ENCODE data around the gene PROM1. TPM values are rescaled to one million over a fixed set of nuclear protein-coding genes. Genes with fewer than 3 reads are reported as not detected.

PROM1 gene
- total RNA-seq, 1 experiment from 2014 or later = not detected

DNA sequence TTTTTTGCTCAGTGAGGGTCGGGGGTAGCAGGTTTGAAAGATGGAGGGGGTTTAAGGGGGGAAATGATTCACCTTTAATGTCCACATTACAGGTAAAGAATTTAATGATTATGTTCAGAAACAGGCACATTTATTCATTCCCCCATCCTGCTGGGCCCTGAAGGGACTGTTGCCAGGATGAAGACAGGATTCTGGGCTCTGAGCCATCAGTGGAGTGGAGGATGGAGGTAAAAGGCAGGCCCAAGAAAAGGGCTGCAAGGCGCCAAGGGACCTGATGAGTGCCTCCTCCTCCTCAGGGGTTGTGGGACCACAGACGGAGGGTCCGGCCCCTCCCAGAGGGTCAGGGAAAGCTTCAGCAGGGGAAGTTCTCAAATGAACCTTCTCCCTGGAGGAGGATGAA, 40.4 kb upstream of the PROM1 start:
- no peaks in the 10 kb centered on the region for H3K36me3 ChIP-seq (ENCODE audit: low read depth, low read length)
- no peaks in the 10 kb centered on the region for H4K20me1 ChIP-seq (ENCODE audit: low read length)
- H3K9me2 ChIP-seq (replicated peaks; ENCODE audit: low read length) = no peaks in the 10 kb centered on the region
- DNase-seq = no peak
- H3F3A ChIP-seq (ENCODE audit: low read length, unreplicated experiment) = no peaks in the 10 kb centered on the region
- TF ChIP-seq EZH2 (IDR thresholded peaks at IDR 0.05; ENCODE audit: low read length, unreplicated experiment) (no peak), EZH2phosphoT487 (IDR thresholded peaks at IDR 0.05; ENCODE audit: borderline replicate concordance, low read length) (no peak)
- TF ChIP-seq, protein P1, sequence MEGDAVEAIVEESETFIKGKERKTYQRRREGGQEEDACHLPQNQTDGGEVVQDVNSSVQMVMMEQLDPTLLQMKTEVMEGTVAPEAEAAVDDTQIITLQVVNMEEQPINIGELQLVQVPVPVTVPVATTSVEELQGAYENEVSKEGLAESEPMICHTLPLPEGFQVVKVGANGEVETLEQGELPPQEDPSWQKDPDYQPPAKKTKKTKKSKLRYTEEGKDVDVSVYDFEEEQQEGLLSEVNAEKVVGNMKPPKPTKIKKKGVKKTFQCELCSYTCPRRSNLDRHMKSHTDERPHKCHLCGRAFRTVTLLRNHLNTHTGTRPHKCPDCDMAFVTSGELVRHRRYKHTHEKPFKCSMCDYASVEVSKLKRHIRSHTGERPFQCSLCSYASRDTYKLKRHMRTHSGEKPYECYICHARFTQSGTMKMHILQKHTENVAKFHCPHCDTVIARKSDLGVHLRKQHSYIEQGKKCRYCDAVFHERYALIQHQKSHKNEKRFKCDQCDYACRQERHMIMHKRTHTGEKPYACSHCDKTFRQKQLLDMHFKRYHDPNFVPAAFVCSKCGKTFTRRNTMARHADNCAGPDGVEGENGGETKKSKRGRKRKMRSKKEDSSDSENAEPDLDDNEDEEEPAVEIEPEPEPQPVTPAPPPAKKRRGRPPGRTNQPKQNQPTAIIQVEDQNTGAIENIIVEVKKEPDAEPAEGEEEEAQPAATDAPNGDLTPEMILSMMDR (conservative IDR thresholded peaks at IDR 0.05; ENCODE audit: low read depth, low read length) = no peak
- H3K9ac ChIP-seq (ENCODE audit: low read length) = no peak overlapping the region
- H3K27me3 ChIP-seq (ENCODE audit: low read length) = no peaks in the 10 kb centered on the region
- no peak overlapping the region for H2AFZ ChIP-seq (ENCODE audit: low read length)
- BruUV-seq (replicated peaks) = no TSS peak
- no peaks in the 10 kb centered on the region for H3K9me3 ChIP-seq (ENCODE audit: low read length)
- ChIA-PET POLR2A (ENCODE audit: unreplicated experiment) (no interaction called here), CTCF (no interaction called here)
- H3K4me1 ChIP-seq (ENCODE audit: insufficient read depth, low read length) = no peaks in the 10 kb centered on the region
- ATAC-seq = no peak
- intact Hi-C loops (cut with micrococcal nuclease) = no loop called here
- H3K27ac ChIP-seq (ENCODE audit: low read length) = no peak overlapping the region
- no peak overlapping the region for H3K4me3 ChIP-seq (ENCODE audit: low read length)
- H3K79me2 ChIP-seq (ENCODE audit: low read length) = no peaks in the 10 kb centered on the region
- no peak overlapping the region for H3K4me2 ChIP-seq (ENCODE audit: low read length)

DNA sequence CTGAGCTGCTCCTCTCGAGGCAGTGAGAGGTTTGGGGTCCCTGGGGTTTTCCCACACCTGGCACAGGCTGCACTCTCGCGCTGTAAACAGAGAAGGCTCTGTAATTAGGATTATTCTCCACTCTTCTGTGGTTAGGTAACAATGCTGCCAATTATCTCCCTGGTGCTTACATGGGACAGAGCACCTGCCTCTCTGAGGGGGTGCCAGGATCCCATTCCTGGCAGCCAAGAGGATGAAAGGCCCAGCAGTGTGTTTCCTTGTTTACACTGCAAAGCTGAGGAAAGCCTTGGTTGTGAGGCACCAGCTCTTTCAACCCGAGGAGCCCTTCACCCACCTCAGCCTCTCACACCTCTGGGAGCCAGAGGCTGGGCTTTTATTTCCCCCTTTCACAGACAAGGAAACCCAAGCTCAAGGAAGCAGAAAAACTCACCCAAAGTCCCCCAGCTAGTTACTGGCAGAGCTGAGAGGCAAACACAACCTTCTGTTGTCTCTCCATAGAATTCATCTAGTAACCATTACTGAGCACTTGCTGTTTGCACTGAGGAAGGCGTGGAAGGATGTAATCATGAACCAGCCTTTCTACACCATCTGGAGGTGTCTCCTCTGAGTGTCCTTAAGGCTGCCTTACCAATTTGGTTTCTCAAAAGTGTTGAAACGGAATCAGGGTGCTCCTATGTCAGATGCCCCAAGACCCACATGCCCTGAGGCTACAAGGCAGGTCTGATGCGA, 39.7 kb upstream of the PROM1 start:
- no peaks in the 10 kb centered on the region for H4K20me1 ChIP-seq (ENCODE audit: low read length)
- H3K79me2 ChIP-seq (ENCODE audit: low read length) = no peaks in the 10 kb centered on the region
- ChIA-PET CTCF (no interaction called here), POLR2A (ENCODE audit: unreplicated experiment) (no interaction called here)
- DNase-seq (no peak), ATAC-seq (no peak)
- no peak overlapping the region for H2AFZ ChIP-seq (ENCODE audit: low read length)
- no peak overlapping the region for H3K4me2 ChIP-seq (ENCODE audit: low read length)
- BruUV-seq (replicated peaks) = no TSS peak
- intact Hi-C loops (cut with micrococcal nuclease) = no loop called here
- H3K9ac ChIP-seq (ENCODE audit: low read length) = no peak overlapping the region
- H3K27me3 ChIP-seq (ENCODE audit: low read length) = no peaks in the 10 kb centered on the region
- TF ChIP-seq EZH2 (IDR thresholded peaks at IDR 0.05; ENCODE audit: low read length, unreplicated experiment) = no peak
- TF ChIP-seq, protein P1 (conservative IDR thresholded peaks at IDR 0.05; ENCODE audit: low read depth, low read length) = no peak
- H3K9me3 ChIP-seq (ENCODE audit: low read length) = no peaks in the 10 kb centered on the region
- H3K27ac ChIP-seq (ENCODE audit: low read length) = no peak overlapping the region
- H3K36me3 ChIP-seq (ENCODE audit: low read depth, low read length) = no peaks in the 10 kb centered on the region
- no peaks in the 10 kb centered on the region for H3K9me2 ChIP-seq (replicated peaks; ENCODE audit: low read length)
- no peaks in the 10 kb centered on the region for H3F3A ChIP-seq (ENCODE audit: low read length, unreplicated experiment)
- no peak overlapping the region for H3K4me3 ChIP-seq (ENCODE audit: low read length)
- H3K4me1 ChIP-seq (ENCODE audit: insufficient read depth, low read length) = no peaks in the 10 kb centered on the region

DNA sequence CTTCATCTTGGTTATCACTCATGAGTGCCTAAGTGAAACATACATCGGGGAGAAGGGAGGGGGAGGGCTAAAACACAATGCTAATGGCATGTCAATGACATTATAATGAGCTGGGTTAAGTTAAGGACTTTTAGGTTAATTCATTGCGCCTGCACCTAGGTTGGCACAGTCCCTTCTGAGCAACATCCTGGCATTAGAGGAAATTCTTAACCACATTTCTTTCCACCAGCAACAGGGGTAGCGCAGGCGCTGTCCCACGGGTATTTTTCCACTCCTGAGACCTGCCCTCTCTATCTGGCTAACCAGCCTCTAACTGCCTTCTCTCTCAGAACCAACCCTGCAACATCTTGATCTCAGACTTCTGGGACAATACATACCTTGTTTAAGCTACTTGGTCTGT, 39.0 kb upstream of the PROM1 start:
- H3K27me3 ChIP-seq (ENCODE audit: low read length) = no peaks in the 10 kb centered on the region
- intact Hi-C loops (cut with micrococcal nuclease) = no loop called here
- POLR2A ChIA-PET (ENCODE audit: unreplicated experiment) = no interaction called here
- H3F3A ChIP-seq (ENCODE audit: low read length, unreplicated experiment) = no peaks in the 10 kb centered on the region
- no peaks in the 10 kb centered on the region for H3K36me3 ChIP-seq (ENCODE audit: low read depth, low read length)
- H3K4me1 ChIP-seq (ENCODE audit: insufficient read depth, low read length) = no peaks in the 10 kb centered on the region
- H3K79me2 ChIP-seq (ENCODE audit: low read length) = no peaks in the 10 kb centered on the region
- no peaks in the 10 kb centered on the region for H3K9me3 ChIP-seq (ENCODE audit: low read length)
- no peak overlapping the region for H2AFZ ChIP-seq (ENCODE audit: low read length)
- no peak overlapping the region for H3K4me2 ChIP-seq (ENCODE audit: low read length)
- H3K9ac ChIP-seq (ENCODE audit: low read length) = no peak overlapping the region
- no peaks in the 10 kb centered on the region for H4K20me1 ChIP-seq (ENCODE audit: low read length)
- DNase-seq = no peak
- no peak for ATAC-seq
- no TSS peak for BruUV-seq (replicated peaks)
- H3K9me2 ChIP-seq (replicated peaks; ENCODE audit: low read length) = no peaks in the 10 kb centered on the region
- TF ChIP-seq, protein P1 (conservative IDR thresholded peaks at IDR 0.05; ENCODE audit: low read depth, low read length) = no peak
- no peak for TF ChIP-seq EZH2 (IDR thresholded peaks at IDR 0.05; ENCODE audit: low read length, unreplicated experiment)
- TF ChIP-seq EZH2phosphoT487 (IDR thresholded peaks at IDR 0.05; ENCODE audit: borderline replicate concordance, low read length) = no peak
- no peak overlapping the region for H3K4me3 ChIP-seq (ENCODE audit: low read length)
- no peak overlapping the region for H3K27ac ChIP-seq (ENCODE audit: low read length)
- CTCF ChIA-PET = no interaction called here
